MM.1S (cell line): ENCODE results near the gene SFMBT1.

Experiments
- DNase-seq: peaks from one replicate; pipeline ENCODE4 v3.0.0-alpha.2; 2015
- H2AFZ ChIP-seq: fragments of 300-600 bp; sonication (generic); 2 replicates; pipeline ENCODE4 v1.6.0; 2016; ENCODE audit warnings: antibody characterized with exemption, low read length
- H3F3A ChIP-seq: fragments of 300-600 bp; sonication (generic); 2 replicates; pipeline ENCODE4 v1.6.1; 2016; ENCODE audit warnings: mild to moderate bottlenecking, antibody characterized with exemption, low read length, moderate library complexity, mixed read lengths; ENCODE audit not compliant: insufficient read depth
- H3K27ac ChIP-seq: fragments of 300-600 bp; sonication (generic); 2 replicates; pipeline ENCODE4 v1.5.1; 2016; ENCODE audit warnings: mild to moderate bottlenecking, low read length
- H3K27me3 ChIP-seq: fragments of 300-600 bp; sonication (generic); replicated peaks from 2 replicates; pipeline ENCODE4 v1.6.0; 2016; ENCODE audit warnings: low read length; ENCODE audit not compliant: insufficient read depth
- H3K36me3 ChIP-seq: fragments of 300-600 bp; sonication (generic); replicated peaks from 2 replicates; pipeline ENCODE4 v1.6.1; 2016; ENCODE audit warnings: mild to moderate bottlenecking, low read length, mixed read lengths; ENCODE audit not compliant: insufficient read depth
- H3K4me1 ChIP-seq: fragments of 300-600 bp; sonication (generic); 2 replicates; pipeline ENCODE4 v1.6.1; 2016; ENCODE audit warnings: low read length, mixed read lengths
- H3K4me2 ChIP-seq: fragments of 300-600 bp; sonication (generic); 2 replicates; pipeline ENCODE4 v1.6.0; 2016; ENCODE audit warnings: low read depth, low read length
- H3K4me3 ChIP-seq: fragments of 300-600 bp; sonication (generic); 2 replicates; pipeline ENCODE4 v1.5.1; 2016; ENCODE audit warnings: low read length, mixed read lengths
- H3K79me2 ChIP-seq: fragments of 300-600 bp; sonication (generic); 2 replicates; pipeline ENCODE4 v1.6.1; 2016; ENCODE audit warnings: mixed run types, low read length, mixed read lengths
- H3K9ac ChIP-seq: fragments of 300-600 bp; sonication (generic); 2 replicates; pipeline ENCODE4 v1.6.1; 2016; ENCODE audit warnings: low read length, mixed read lengths
- H3K9me2 ChIP-seq: fragments of 300-600 bp; sonication (generic); replicated peaks from 2 replicates; pipeline ENCODE4 v1.6.1; 2016; ENCODE audit warnings: mild to moderate bottlenecking, low read length, mixed read lengths; ENCODE audit not compliant: insufficient read depth
- H3K9me3 ChIP-seq: fragments of 300-600 bp; sonication (generic); replicated peaks from 2 replicates; pipeline ENCODE4 v1.6.1; 2016; ENCODE audit warnings: mild to moderate bottlenecking, low read length, mixed read lengths; ENCODE audit not compliant: insufficient read depth
- H4K20me1 ChIP-seq: fragments of 300-600 bp; sonication (generic); 2 replicates; pipeline ENCODE4 v1.6.1; 2016; ENCODE audit warnings: mild to moderate bottlenecking, low read length, moderate library complexity, mixed read lengths; ENCODE audit not compliant: insufficient read depth
- EZH2 ChIP-seq: fragments of 300-600 bp; sonication (generic); optimal IDR thresholded peaks from 2 replicates; pipeline ENCODE3; 2017; ENCODE audit warnings: low read depth, mild to moderate bottlenecking, antibody characterized with exemption, low read length, mixed read lengths
- EZH2phosphoT487 ChIP-seq: fragments of 300-600 bp; sonication (generic); IDR thresholded peaks from 2 replicates; pipeline ENCODE4 v1.6.1; 2018; ENCODE audit warnings: antibody characterized with exemption, low read length
- TF ChIP-seq, protein P1 (sequence below): fragments of 300-600 bp; sonication (generic); IDR thresholded peaks from 2 replicates; pipeline ENCODE4 v1.5.1; 2016; ENCODE audit warnings: antibody characterized with exemption, low read length, mixed read lengths

SFMBT1 gene

DNA sequence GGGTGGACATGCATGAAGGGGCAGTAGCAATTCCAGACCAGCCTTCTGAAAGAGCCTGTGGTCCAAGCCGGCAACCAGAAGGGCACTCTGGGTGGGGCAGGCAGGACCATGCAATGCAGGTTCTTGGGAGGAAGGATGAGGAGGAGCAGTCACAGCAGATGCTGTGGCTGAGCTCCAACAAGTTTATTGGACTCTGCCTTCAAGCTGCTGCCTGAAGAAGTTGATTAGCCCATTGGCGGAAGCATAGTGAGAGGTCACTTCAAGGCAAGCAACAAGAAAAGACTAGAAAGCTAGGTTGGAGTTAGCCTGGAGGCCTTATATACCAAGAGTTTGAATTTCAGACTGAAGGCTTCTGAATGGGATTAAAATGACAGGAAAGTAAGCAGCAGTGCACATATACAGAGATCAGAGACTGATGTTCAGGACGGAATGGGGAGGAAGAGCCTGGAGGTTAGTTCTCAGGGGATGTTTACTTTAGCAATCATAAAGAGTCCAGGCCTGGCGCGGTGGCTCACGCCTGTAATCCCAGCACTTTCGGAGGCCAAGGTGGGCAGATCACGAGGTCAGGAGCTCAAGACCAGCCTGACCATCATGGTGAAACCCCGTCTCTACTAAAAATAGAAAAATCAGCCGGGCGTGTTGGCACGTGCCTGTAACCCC lies 39.9 kb downstream of the SFMBT1 start:
- Histone ChIP-seq H3K9ac (no peak overlapping the region), H2AFZ (no peak overlapping the region), H3K9me3 (no peaks in the 10 kb centered on the region), H3K36me3 (no peaks in the 10 kb centered on the region), H3F3A (peaks cover 11% of the 10 kb centered on the region), H3K27me3 (no peaks in the 10 kb centered on the region), H3K27ac (no peak overlapping the region), H3K9me2 (no peaks in the 10 kb centered on the region), H3K4me3 (no peak overlapping the region), H3K79me2 (peaks cover 60% of the 10 kb centered on the region), H3K4me2 (no peak overlapping the region), H3K4me1 (peaks cover 16% of the 10 kb centered on the region), H4K20me1 (no peaks in the 10 kb centered on the region)
- no peak for DNase-seq
- TF ChIP-seq EZH2 (no peak), EZH2phosphoT487 (no peak)
- TF ChIP-seq, protein P1, sequence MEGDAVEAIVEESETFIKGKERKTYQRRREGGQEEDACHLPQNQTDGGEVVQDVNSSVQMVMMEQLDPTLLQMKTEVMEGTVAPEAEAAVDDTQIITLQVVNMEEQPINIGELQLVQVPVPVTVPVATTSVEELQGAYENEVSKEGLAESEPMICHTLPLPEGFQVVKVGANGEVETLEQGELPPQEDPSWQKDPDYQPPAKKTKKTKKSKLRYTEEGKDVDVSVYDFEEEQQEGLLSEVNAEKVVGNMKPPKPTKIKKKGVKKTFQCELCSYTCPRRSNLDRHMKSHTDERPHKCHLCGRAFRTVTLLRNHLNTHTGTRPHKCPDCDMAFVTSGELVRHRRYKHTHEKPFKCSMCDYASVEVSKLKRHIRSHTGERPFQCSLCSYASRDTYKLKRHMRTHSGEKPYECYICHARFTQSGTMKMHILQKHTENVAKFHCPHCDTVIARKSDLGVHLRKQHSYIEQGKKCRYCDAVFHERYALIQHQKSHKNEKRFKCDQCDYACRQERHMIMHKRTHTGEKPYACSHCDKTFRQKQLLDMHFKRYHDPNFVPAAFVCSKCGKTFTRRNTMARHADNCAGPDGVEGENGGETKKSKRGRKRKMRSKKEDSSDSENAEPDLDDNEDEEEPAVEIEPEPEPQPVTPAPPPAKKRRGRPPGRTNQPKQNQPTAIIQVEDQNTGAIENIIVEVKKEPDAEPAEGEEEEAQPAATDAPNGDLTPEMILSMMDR = no peak

DNA sequence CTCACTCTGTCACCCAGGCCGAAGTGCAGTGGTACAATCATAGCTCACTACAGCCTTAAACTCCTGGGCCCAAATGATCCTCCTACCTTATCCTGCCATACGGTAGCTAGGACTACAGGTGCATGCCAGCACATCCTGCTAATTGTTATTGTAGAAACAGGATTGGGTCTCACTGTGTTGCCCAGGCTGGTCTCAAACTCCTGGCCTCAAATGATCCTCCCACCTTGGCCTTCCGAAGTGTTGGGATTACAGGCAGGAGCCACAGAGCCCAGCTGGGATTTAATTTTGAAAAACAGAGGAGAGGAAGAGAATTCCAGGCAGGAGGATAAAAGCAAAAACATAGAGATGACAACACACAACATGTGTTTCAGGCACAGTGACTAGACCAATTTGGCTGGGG lies 40.5 kb downstream of the SFMBT1 start:
- DNase-seq = no peak
- no peak overlapping the region for H3K27ac ChIP-seq

DNA sequence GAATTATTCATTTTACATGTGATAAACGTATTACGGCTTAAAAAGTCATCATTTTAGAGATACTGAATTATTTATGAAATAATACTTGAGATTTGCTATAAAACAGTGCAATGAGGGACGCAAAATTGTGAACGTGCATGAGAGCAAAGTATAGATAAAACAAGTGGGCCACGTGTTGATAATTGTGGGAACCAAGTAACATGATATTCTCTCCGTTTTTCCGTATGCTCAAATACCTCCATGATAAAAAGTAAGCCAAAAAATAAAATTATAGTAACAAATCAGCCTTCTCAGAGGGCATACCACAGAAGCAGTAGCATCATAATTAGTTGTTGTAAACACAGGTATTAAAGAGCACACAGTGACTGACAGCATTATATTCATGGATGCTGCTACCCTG lies 42.6 kb downstream of the SFMBT1 start:
- Histone ChIP-seq H3K27me3 (no peaks in the 10 kb centered on the region), H3K4me1 (no peaks in the 10 kb centered on the region), H3K36me3 (no peaks in the 10 kb centered on the region), H3K4me3 (no peak overlapping the region), H3K9ac (no peak overlapping the region), H2AFZ (no peak overlapping the region), H3K9me2 (no peaks in the 10 kb centered on the region), H3K79me2 (peaks cover 60% of the 10 kb centered on the region), H3K9me3 (no peaks in the 10 kb centered on the region), H3K27ac (no peak overlapping the region), H3K4me2 (no peak overlapping the region), H4K20me1 (no peaks in the 10 kb centered on the region), H3F3A (no peaks in the 10 kb centered on the region)
- no peak for DNase-seq
- TF ChIP-seq, protein P1 = no peak
- no peak for TF ChIP-seq EZH2phosphoT487
- no peak for TF ChIP-seq EZH2

More for the DNA sequence above, 40.5 kb downstream of the SFMBT1 start:
- H3F3A ChIP-seq = peaks cover 6% of the 10 kb centered on the region
- no peaks in the 10 kb centered on the region for H3K36me3 ChIP-seq
- no peaks in the 10 kb centered on the region for H3K27me3 ChIP-seq
- H3K79me2 ChIP-seq = peaks cover 57% of the 10 kb centered on the region
- H3K9me2 ChIP-seq = no peaks in the 10 kb centered on the region
- H2AFZ ChIP-seq = no peak overlapping the region
- peaks cover 9% of the 10 kb centered on the region for H3K4me1 ChIP-seq
- no peak overlapping the region for H3K4me2 ChIP-seq
- no peaks in the 10 kb centered on the region for H3K9me3 ChIP-seq
- H4K20me1 ChIP-seq = no peaks in the 10 kb centered on the region
- TF ChIP-seq, protein P1 = no peak
- no peak for TF ChIP-seq EZH2
- TF ChIP-seq EZH2phosphoT487 = no peak
- no peak overlapping the region for H3K9ac ChIP-seq
- no peak overlapping the region for H3K4me3 ChIP-seq
